ENCODE measurements around the gene FAM168A. TPM values are rescaled to one million over a fixed set of nuclear protein-coding genes. Genes with fewer than 3 reads are reported as not detected.

FAM168A gene
- total RNA-seq, 1 experiment from 2014 or later: 21.1 TPM

- TF ChIP-seq, protein P1, sequence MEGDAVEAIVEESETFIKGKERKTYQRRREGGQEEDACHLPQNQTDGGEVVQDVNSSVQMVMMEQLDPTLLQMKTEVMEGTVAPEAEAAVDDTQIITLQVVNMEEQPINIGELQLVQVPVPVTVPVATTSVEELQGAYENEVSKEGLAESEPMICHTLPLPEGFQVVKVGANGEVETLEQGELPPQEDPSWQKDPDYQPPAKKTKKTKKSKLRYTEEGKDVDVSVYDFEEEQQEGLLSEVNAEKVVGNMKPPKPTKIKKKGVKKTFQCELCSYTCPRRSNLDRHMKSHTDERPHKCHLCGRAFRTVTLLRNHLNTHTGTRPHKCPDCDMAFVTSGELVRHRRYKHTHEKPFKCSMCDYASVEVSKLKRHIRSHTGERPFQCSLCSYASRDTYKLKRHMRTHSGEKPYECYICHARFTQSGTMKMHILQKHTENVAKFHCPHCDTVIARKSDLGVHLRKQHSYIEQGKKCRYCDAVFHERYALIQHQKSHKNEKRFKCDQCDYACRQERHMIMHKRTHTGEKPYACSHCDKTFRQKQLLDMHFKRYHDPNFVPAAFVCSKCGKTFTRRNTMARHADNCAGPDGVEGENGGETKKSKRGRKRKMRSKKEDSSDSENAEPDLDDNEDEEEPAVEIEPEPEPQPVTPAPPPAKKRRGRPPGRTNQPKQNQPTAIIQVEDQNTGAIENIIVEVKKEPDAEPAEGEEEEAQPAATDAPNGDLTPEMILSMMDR (conservative IDR thresholded peaks at IDR 0.05): no peak
- no peak overlapping the region for H3K27ac ChIP-seq (ENCODE audit: insufficient read length, low read depth, low read length)
- no peak overlapping the region for H4K91ac ChIP-seq (ENCODE audit: insufficient read length, low read depth, low read length)
- no peaks in the 10 kb centered on the region for H3K27me3 Mint-ChIP-seq (ENCODE audit: low read depth)
- H4K8ac ChIP-seq (replicated peaks; ENCODE audit: insufficient read length, low read depth, low read length): no peak overlapping the region
- H2BK12ac ChIP-seq (ENCODE audit: insufficient read length, low read depth, low read length): no peak overlapping the region
- H3K4me1 ChIP-seq (ENCODE audit: insufficient read depth, low read length): peaks cover 2% of the 10 kb centered on the region; the same call in 1 of the 2 replicates
- H3K36me3 Mint-ChIP-seq (ENCODE audit: insufficient read depth in 1 of 3, low read depth in 3 of 3): peaks cover 0 to 9% (median 6%) of the 10 kb centered on the region in 3 experiments; a peak in 4 of 7 replicates
- H2BK15ac ChIP-seq (ENCODE audit: low read depth, low read length): no peak overlapping the region
- no peak overlapping the region for H3K27ac Mint-ChIP-seq
- H3K18ac ChIP-seq (ENCODE audit: insufficient read length, low read depth, low read length): no peak overlapping the region
- no peak overlapping the region for H3K9ac ChIP-seq (ENCODE audit: extremely low read depth, insufficient read length, low read length)
- H3K23me2 ChIP-seq (ENCODE audit: insufficient read length, low read depth, low read length, poor library complexity, severe bottlenecking): no peaks in the 10 kb centered on the region
- H3K9me3 Mint-ChIP-seq: no peaks in the 10 kb centered on the region
- no peak overlapping the region for H2AK5ac ChIP-seq (ENCODE audit: insufficient read length, low read length)
- H3K4ac ChIP-seq (ENCODE audit: low read depth, low read length): no peak overlapping the region
- H3T11ph ChIP-seq (ENCODE audit: low read length): no peak overlapping the region
- H3K79me1 ChIP-seq (ENCODE audit: insufficient read depth, low read depth, low read length, poor library complexity, severe bottlenecking): no peaks in the 10 kb centered on the region
- no peaks in the 10 kb centered on the region for H3K27me3 ChIP-seq (ENCODE audit: insufficient read depth, low read length)
- H3K4me1 Mint-ChIP-seq: peaks cover 15 to 21% of the 10 kb centered on the region in 2 experiments
- H2AFZ ChIP-seq (ENCODE audit: low read length): no peak overlapping the region
- H3K9me3 ChIP-seq (ENCODE audit: control insufficient read depth, low read depth, low read length): no peaks in the 10 kb centered on the region
- no peak overlapping the region for H2BK5ac ChIP-seq (ENCODE audit: insufficient read length, low read length)
- H2BK120ac ChIP-seq (ENCODE audit: low read depth, low read length, poor library complexity, severe bottlenecking): no peak overlapping the region
- no peak overlapping the region for H4K5ac ChIP-seq (ENCODE audit: insufficient read length, low read depth, low read length)
- no peak overlapping the region for H3K14ac ChIP-seq (ENCODE audit: insufficient read depth, low read length)
- no CpG with 5 or more reads among the region's 3 CpGs for WGBS (ENCODE audit: extremely low coverage, insufficient read length, low lambda C conversion rate)
- H3K23ac ChIP-seq (ENCODE audit: insufficient read length, low read depth, low read length): no peak overlapping the region
- no peaks in the 10 kb centered on the region for H3K79me2 ChIP-seq (ENCODE audit: insufficient read depth, low read length)
- H2BK20ac ChIP-seq (ENCODE audit: low read depth, low read length, poor library complexity, severe bottlenecking): no peak overlapping the region
- no peak overlapping the region for H3K4me2 ChIP-seq (ENCODE audit: insufficient read depth, insufficient read length, low read length)
- no peak for DNase-seq
- H3K4me3 Mint-ChIP-seq: no peak overlapping the region
- H4K20me1 ChIP-seq (ENCODE audit: control insufficient read depth, insufficient read depth, insufficient read length): no peaks in the 10 kb centered on the region
- H3K56ac ChIP-seq (ENCODE audit: insufficient read length, low read depth, low read length): no peak overlapping the region
Observed at GRCh38 chr11:73423506-73423905, 174.4 kb downstream of the FAM168A start.
